HG03520 (cell line): ENCODE data around the gene CTNNA1.
"Not testable (repeated sequence)": the region's sequence is repeated elsewhere in the genome, so short reads cannot be mapped to it uniquely, and the experiment has no call there.

Experiments
- ATAC-seq: cut with Tn5 transposase; IDR thresholded peaks from one replicate; pipeline ENCODE4 v1.9.1; 2021; ENCODE audit warnings: mild to moderate bottlenecking, moderate library complexity; ENCODE audit not compliant: unreplicated experiment

The CTNNA1 gene

DNA sequence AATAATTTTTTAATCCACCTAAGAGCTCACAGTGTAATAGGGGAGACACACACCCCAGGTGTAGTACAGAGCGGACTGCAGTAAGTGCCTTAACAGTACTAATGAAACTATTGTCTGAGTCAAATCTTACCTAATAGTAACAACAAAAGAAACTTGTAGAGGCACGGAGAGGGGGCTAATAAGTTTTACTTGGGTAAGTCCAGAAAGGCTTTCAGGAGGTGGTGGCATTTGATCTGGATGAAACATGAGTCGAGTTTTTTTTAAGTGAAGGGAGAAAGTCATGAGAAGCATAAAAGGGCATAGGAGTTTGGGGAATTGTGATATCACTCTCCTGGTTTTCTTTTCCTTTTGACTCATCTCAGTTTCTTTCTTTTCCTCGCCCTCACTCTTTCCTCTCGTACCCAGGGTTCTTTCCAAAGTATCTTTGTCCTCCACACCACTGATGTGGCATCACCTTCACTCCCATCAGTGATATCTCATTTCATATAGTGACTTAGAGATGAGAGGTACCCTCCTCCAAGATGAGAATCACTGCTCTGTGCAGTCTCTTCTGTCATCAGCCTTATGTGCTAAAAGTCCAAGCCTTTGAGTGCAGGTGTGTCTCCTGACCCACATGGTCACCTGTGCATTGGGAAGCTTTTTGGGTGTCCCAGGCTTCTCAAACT, 2.0 kb downstream of the CTNNA1 start:
- no peak for ATAC-seq

DNA sequence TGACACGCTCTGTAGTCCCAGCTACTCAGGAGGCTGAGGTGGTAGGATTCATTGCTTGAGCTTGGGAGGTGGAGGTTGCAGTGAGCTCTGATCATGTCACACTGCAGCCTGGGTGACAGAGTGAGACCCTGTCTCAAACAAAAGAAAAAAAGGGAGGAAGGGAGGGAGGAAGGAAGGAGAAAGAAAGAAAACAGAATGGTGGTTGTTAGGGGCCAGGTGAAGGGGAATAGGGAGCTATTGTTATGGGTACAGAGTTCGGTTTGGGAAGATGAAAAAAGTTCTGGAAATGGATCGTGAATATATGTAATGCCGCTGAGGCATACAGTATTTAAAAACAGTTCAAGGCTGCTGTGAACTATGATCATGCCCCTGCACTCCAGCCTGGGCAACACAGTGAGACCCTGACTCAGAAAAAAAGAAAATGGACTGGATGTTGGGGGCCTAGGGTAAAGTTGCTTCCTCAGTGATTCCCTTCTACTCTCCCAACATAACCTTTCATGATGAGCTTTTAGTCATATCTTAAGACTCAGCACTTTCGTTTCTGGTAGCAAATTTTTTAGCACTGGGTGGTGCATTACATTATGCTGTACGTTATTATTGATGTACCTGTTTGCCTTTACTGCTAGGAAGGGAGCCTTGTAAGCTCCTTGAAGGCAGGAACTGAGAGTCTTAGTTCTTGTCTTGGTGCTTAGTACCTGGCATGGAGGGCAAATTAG, 4.0 kb downstream of the CTNNA1 start:
- no peak for ATAC-seq

DNA sequence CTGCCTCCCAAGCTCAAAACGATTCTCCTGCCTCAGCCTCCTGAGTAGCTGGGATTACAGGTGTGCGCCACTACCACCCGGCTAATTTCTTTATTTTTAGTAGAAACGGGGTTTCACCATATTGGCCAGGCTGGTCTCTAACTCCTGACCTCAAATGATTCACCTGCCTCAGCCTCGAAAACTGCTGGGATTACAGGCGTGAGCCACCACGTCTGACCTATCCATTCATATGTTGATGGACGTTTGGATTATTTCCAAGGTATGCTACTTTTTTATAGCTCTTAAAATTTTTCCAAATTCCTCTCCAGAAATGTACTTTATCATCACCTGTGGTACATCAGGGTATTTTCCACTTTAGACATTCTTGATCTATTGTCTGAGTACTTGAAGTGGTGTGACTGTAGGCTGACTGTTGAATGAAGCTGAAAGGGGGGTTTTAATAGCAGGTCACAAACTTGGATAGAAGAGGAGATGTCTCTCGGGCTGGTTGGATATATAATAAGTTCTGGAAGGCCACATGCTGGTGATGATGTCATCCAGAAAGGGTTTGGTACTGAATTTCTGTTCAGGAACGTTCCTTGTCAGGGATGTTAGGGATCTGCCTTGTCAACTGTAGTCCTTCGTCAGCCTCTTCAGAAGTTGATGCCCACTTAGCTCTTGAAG, 7.4 kb downstream of the CTNNA1 start:
- ATAC-seq, result no peak

DNA sequence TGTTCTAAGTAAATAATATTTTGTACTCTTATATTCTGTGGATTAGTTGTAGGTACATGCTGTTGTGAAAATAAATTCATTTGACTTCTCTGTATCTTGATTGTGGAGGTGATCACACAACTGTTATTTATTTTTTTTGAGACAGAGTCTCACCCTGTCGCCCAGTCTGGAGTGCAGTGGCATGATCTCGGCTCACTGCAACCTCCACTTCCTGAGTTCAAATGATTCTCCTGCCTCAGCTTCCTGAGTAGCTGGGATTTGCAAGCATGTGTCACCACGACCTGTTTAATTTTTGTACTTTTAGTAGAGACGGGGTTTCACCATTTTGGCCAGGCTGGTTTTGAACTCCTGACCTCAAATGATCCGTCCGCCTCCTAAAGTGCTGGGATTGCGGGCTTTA, 7.9 kb downstream of the CTNNA1 start:
- not testable (repeated sequence) for ATAC-seq

DNA sequence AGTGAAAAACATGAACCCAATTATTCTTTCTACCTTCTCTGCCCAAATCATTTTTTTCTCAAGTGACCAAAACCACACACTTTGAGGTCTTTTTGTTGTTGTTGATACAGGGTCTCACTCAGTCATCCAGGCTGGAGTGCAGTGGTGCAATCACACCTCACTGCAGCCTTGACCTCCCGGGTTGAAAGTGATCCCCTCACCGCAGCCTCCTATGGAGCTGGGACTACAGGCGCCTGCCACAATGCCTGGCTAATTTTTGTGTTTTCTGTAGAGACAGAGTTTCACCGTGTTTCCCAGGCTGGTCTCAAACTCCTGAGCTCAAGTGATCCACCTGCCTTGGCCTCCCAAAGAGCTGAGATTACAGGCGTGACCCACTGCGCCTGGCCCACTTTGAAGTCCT, 8.4 kb downstream of the CTNNA1 start:
- not testable (repeated sequence) for ATAC-seq

DNA sequence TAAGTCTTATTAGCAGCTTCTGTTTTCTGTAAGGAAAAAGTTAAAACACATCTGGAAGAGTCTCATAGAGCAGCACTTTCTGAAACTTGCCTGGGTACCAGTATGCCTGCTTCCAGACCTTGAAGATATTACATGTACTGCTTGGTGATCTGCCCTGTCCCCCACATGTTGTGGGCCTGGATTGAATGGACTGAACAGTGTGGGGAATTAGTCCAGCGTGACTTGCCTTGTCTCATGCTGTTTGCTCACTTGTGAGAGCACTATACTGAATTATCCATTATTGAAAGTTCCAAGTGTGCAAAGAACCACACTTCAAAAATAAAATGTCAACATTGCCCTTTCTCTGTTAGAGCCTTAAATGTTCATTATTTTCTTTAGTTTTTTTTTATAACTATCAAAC, 8.9 kb downstream of the CTNNA1 start:
- ATAC-seq, result no peak

DNA sequence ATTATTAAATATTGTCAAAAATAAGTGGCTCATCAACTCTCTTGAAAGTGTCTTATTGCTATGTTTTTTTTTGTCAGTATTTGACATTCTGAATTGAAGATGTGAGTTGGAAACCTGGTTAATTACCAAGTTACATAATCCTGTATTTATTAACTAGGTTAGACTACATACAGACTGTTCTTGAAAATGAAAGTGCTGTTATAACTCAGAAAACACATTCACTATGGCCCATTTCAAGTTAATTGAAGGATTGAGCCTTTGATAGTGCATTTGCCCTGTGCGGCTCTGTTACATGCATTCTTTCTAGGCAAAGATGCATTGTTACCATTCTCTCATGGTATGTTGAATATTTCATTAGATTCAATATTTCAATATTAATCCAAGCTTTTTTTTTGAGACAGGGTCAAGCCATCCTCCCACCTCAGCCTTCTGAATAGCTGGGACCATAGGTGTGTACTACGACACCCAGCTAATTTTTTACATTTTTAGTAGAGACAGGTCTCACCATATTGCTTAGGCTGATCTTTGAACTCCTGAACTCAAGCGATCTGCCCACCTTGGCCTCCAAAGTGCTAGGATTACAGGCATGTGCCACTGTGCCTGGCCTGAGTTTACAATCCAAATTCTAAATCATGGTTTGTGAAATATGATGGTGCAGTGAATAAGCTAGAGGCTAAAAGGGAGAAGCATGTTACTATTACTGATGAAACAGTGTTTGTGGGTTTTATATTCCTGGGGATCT, 10.0 kb downstream of the CTNNA1 start:
- no peak for ATAC-seq

DNA sequence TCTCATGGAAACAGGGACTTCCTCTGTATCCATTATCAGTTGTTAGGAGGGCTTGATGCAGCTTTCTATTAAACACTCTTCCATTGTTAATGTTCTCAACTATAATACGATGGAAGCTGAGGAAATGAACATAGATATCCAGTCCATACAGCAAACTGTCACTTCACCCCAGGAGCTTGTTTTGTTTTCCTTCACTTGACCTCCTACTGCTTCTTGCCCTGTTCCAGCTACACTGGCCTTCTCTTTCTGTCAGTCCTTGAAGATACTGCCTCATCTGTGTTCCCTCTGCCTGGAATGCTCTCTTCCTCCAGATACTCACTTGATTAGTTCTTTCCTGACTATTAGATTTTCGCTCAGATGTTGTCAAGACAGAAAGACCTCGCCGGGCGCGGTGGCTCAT, 17.1 kb downstream of the CTNNA1 start:
- no peak for ATAC-seq

DNA sequence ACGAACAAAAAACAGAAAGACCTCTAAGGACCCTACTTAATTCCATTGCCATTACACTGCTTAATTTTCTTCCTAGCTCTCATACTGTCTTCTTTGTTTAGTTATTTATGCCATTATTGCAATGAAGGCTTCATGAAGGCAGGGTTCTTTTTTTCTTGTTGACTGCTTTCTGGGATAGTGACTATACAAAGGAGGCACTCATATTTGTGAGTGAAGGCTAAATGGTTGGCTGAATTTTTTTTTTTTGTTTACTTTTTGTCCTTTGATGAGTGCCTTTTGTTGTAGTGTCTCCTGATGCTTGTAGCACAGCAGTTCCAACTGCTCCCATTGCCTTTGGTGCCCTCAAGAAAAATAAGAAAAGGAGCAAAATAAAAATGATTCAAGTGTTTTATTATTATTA, 17.8 kb downstream of the CTNNA1 start:
- no peak for ATAC-seq

DNA sequence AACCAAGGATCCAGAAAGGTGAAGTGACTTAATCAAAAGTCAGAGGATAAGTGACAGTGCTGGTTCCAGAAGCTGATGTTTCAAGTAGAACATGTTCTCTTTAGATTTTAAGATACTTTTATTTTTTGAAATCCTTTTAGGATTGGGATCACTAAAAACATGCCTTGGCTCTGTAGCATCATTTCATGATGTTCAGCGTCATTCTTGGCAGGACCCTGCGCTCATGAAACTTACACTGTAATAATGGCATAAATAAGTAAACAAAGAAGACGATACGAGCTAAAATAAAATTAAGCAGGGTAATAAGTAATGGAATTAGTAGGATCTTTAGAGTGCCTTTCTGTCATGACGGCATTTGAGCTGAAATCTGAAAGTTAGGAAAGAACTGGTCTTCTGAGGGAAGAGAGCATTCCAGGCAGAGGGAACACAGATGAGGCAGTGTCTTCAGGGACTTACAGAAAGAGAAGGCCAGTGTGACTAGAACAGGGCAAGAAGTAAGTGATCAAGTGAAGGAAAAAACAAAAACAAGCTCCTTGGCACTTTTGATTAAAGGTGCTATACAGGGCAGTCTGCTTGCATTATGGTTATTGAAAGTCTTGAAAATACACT, 19.9 kb downstream of the CTNNA1 start:
- ATAC-seq, result no peak

DNA sequence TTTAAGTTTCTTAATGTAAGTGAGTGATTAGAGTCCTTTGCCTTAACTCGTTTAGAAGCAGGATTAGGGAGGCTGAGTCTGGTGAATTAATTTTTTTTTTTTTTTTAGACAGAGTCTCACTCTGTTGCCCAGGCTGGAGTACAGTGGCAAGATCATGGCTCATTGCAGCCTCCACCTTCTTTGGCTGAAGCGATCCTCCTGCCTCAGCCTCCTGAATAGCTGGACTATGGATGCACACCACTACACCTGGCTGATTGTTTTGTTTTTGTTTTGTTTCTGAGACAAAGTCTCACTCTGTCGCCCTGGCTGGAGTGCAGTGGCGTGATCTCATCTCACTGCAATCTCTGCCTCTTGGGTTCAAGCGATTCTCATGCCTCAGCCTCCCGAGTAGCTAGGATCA, 20.4 kb downstream of the CTNNA1 start:
- not testable (repeated sequence) for ATAC-seq

DNA sequence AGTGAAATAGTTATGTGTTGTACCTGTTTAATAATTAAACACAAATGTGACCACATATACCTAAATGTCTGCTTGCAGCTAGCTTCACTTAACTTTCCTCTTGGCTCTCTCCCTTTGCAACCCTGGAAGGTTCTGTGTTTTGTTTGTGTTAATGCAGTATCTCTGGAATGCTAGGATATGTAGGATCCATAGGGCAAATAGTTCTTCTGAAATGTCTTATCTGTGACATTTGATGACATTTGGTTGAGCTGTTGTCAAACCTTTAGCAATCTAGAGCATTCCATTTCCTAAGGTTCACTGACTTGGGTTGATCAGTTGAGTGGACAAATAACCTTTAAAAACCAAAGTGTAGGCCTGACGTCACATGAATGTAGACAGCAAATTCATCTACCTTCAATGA, 21.8 kb downstream of the CTNNA1 start:
- ATAC-seq, result no peak

DNA sequence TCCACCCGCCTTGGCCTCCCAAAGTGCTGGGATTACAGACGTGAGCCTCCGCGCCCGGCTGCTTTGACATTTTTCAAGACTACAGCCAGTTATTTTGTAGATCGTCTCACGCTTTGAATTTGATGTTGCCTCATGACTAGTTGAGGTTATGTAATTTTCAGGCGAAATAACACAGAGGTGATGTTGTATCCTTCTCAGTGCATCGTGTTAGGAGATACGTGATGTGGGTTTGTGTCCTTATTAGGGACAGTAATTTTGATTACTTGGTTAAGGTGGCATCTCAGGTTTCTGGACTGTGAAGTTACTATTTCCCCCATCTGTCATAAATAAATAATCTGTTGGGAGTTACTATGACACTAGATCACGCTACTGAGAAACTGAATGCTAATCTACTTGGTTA, 25.0 kb downstream of the CTNNA1 start:
- ATAC-seq, result no peak

DNA sequence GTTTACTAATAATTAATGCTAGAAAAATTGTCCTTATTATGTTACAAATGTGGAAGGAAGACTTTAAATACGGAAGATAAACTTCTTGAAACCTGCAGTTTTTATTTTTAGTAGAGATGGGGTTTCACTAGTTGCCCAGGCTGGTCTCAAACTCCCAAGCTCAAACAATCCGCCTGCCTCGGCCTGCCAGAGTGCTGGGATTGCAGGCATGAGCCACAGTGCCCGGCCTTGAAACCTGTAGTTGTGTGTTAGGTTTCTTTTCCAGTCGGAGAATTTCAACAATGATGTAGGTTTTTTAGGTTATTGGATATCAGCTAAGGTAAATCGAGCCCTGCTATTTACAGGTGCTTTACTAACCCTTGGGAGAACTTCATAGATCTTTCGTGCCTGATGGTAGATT, 30.8 kb downstream of the CTNNA1 start:
- ATAC-seq, result no peak

DNA sequence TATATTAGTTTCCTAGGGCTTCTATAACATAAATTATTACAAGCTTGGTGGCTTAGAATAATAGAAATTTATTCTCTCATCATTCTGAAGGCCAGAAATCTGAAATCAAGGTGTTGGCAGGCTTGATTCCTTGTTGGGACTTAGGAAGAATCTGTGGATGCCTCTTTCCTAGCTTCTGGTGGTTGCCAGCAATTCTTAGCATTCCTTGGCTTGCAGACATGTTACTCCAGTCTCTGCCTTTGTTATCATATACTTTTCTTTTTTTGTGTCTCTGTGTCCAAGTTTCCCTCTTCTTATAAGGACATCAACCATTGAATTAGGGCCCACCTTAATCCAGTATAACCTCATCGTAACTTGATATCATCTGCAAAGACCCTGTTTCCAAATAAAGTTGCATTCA, 31.4 kb downstream of the CTNNA1 start:
- ATAC-seq, result no peak

DNA sequence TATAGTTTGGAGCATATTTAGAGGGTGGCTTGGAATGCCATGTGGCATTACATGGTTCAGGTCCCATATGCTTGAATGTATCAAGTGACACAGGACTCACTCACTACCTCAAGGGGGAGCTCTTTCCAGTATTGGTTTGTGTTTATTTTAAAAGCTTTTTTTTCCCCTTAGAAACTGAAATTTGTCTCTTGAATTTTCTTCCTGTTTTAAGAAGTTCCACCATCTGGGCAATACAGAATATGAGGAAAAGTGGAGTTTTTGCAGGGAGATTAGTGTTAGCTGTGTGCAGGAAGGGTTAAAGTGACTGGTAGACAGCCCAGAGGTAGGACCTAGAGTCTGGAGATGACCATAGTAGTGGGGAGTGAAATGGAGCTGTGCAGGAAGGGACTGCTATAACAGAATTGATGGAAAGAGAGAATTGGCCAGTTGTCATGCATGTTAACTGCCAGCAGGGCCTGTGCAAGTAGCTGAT, 36.6 kb downstream of the CTNNA1 start:
- ATAC-seq, result no peak

DNA sequence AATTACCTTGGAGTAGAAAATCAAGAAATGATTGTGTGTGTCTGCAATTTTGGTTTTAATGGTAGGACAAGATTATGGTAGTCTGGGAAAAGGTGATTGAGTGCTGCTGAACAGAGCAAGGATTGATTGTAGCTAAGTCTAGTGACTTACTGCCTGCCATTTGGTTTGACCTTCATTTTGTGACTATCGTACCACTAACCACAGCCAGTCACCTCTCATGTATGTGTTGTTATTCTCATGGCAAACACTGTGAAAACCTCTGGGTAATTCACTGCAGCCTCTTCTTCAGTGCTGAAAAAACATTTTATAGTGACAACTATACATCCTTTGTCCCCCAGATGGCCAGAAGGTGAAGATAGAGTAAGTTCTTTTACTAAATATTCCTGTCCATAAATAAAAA, 37.5 kb downstream of the CTNNA1 start:
- ATAC-seq, result no peak

DNA sequence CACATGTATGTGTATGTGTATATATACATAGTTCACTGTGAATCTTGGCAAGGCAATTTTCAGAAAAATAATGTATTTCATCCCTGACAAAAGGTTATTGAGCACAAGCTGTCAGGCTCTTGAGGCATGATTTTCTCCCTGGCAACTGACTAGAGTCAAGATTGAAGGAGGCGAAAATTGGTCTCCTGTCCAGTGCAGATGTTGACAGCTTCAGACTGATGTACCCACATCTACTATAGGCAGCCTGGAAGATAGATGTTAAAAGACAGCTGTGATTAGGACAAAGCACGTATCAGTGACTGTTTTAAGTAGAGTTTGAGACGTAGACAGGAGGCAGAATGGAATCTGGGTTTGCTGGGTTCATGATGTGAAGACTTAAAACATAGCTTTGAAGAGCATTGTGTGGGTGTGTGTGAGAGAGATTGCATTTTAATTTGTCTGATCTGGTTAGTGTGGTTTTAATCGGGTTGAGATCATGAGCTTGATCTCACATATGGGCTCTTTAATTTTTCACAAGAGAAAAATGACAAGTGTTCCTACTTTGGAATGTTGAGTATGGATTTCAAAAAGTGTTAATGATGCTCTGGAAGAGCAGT, 39.1 kb downstream of the CTNNA1 start:
- ATAC-seq, result no peak

DNA sequence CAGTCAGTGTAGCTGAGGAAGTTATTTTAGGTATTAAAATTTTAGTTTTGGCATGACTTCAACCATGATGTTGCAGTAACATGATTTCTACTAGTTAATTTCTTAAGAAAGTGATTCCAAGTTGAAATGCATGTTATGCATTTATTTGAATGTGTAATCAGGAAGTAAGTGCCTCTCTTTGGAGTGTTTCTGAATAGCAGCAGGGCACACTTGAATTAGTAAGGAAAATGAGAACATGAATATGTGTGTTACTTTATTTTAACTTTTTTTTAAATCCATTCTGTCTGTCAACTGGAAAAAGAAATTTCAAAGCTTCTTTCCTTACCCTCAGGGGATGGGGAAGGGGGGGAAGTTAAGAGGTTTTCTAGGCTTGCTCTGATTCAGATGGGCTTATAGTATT, 40.4 kb downstream of the CTNNA1 start:
- ATAC-seq, result no peak

DNA sequence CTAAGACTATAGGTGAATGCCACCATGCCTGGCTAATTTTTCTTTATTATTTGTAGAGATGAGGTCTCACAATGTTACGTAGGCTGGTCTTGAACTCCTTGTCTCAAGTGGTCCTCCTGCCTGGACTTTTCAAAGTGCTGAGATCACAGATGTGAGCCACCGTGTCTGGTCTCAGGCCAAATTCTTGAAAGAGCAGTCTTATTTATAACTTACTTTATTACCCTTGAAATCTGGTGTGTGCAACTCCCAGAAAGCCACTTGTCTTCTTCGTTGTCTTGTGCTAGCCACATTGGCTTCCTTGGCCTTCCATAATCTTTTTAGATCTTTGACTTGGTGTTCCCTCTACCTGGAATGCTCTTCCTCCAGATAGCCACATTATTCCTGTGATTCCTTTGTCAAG, 50.1 kb downstream of the CTNNA1 start:
- no peak for ATAC-seq

DNA sequence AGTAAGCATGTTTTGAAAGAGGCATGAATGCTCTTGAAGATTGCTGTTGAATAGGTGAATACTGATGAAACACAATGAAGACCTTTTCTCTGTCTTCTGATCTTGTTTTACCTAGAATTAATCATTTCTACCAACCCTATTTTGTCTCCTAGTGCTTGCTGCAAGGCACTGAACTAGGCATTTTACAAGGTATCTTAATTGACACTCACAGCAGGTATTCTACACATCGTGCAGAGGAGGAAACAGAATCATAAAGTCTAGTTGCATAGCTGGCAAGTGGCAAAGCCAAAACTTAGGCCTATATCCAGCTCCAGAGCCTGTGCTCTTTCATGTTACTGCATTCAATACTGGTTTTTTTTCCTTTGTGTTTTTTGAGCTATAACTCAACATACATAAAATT, 50.7 kb downstream of the CTNNA1 start:
- ATAC-seq, result no peak
